PC-9 (cell line): ENCODE results near the gene PITPNM3. TPM values are rescaled to one million over a fixed set of nuclear protein-coding genes. Genes with fewer than 3 reads are reported as not detected.

Experiments
- BruUV-seq: library from RNA; stranded (reverse); fragments of 400-500 nt; replicated peaks from 2 replicates; lab custom pipeline; 2021; lab: Mats Ljungman, UMichigan
- CTCF ChIA-PET: fragments of 300-600 bp; sonication (Branson Sonifier 250); formaldehyde crosslinking; loops from one replicate; lab custom pipeline; 2022; ENCODE audit warnings: antibody characterized with exemption; lab: Charles Lee
- POLR2A ChIA-PET: fragments of 300-600 bp; sonication (Branson Sonifier 250); formaldehyde crosslinking; loops from one replicate; lab custom pipeline; 2022; ENCODE audit warnings: antibody characterized with exemption; ENCODE audit not compliant: unreplicated experiment; lab: Charles Lee
- DNase-seq, 2 experiments: peaks; one replicate each; pipeline versions ENCODE4 v3.0.0 to v3.0.0-alpha.2; 2015 to 2022; ENCODE audit warnings: mixed read lengths in 1 of 2
- H2AFZ ChIP-seq: fragments of 200-600 bp; sonication (generic); 2 replicates; pipeline ENCODE4 v1.8.1; 2017; ENCODE audit warnings: antibody characterized with exemption
- H3F3A ChIP-seq: fragments of 200-600 bp; sonication (generic); 2 replicates; pipeline ENCODE4 v1.8.1; 2017; ENCODE audit warnings: antibody characterized with exemption, mild to moderate bottlenecking, low read depth; ENCODE audit not compliant: insufficient read depth
- H3K27ac ChIP-seq: fragments of 200-600 bp; sonication (generic); 2 replicates; pipeline ENCODE4 v1.6.1; 2016; ENCODE audit warnings: mixed run types
- H3K27me3 ChIP-seq: fragments of 200-600 bp; sonication (generic); 2 replicates; pipeline ENCODE4 v1.6.1; 2016; ENCODE audit warnings: low read depth, mixed run types; ENCODE audit not compliant: insufficient read depth
- H3K36me3 ChIP-seq: fragments of 200-600 bp; sonication (generic); 2 replicates; pipeline ENCODE4 v1.6.1; 2016; ENCODE audit warnings: low read depth, mixed run types
- H3K4me1 ChIP-seq: fragments of 200-600 bp; sonication (generic); replicated peaks from 2 replicates; pipeline ENCODE4 v1.6.1; 2016; ENCODE audit warnings: mixed run types; ENCODE audit not compliant: insufficient read depth
- H3K4me2 ChIP-seq: fragments of 200-600 bp; sonication (generic); 2 replicates; pipeline ENCODE4 v1.6.1; 2017; ENCODE audit warnings: mixed run types
- H3K4me3 ChIP-seq: fragments of 200-600 bp; sonication (generic); 2 replicates; pipeline ENCODE4 v1.6.1; 2016; ENCODE audit warnings: mixed run types
- H3K79me2 ChIP-seq: fragments of 200-600 bp; sonication (generic); 2 replicates; pipeline ENCODE4 v1.6.1; 2017; ENCODE audit warnings: low read depth, mixed run types
- H3K9me2 ChIP-seq: fragments of 200-600 bp; sonication (generic); 2 replicates; pipeline ENCODE4 v1.8.1; 2017; ENCODE audit warnings: mild to moderate bottlenecking; ENCODE audit not compliant: insufficient read depth
- H3K9me3 ChIP-seq: fragments of 200-600 bp; sonication (generic); 2 replicates; pipeline ENCODE4 v1.8.1; 2016; ENCODE audit warnings: low read depth; ENCODE audit not compliant: insufficient read depth
- H4K20me1 ChIP-seq: fragments of 200-600 bp; sonication (generic); 2 replicates; pipeline ENCODE4 v1.8.1; 2017; ENCODE audit not compliant: insufficient read depth
- EZH2 ChIP-seq: fragments of 200-600 bp; sonication (generic); IDR thresholded peaks from 2 replicates; pipeline ENCODE4 v1.8.0; 2017; ENCODE audit warnings: antibody characterized with exemption, low read depth
- intact Hi-C: fragments of 100-400 bp; cut with micrococcal nuclease; formaldehyde crosslinking; loops from one replicate; pipeline ENCODE4 v1.10.0; 2022; ENCODE audit not compliant: unreplicated experiment
- total RNA-seq: library from RNA; stranded (reverse); gene quantifications from 2 replicates; pipeline ENCODE4 v1.2.3, GENCODE V29; 2021
- TF ChIP-seq, protein P1 (sequence below): fragments of 200-600 bp; sonication (generic); conservative IDR thresholded peaks from 2 replicates; pipeline ENCODE4 v1.6.1; 2017; ENCODE audit warnings: mixed run types, antibody characterized with exemption, mild to moderate bottlenecking, moderate library complexity

Gene PITPNM3
- total RNA-seq, 1 experiment from 2014 or later: 16.9 TPM

DNA sequence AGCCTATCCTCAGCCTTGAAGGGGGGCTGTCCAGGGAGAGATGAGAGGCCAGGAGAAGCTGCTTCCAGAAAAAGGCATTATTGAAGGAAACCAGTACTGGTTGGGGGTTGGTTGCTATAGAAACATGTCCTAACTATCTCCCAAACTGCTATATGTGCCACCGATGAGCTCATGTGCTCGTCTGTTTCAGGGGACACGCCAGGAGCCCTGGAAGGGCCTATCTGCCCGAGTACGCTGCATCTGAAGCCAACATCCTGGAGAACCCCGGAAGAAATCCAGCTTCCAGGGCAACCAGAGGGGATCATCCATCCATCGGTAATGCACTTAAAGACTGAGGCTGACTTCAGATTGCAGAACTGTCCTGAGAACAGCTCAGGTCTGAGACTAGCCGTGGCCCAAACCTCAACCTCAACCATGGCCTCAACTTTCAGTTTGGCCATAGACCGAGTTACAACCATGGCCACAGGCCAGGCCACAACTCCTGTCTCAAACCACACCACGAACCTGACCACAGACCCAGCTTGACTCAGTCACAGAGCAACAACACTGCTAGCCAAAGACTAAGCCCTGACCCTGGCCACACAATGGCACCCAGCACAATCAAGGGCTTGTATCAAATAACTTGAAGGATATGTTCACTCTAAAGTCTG, 10.2 kb downstream of the PITPNM3 start:
- H3K4me3 ChIP-seq: no peak overlapping the region
- ChIA-PET POLR2A (interaction anchor here (0.6 kb wide), 1 partner anchor 10 kb away, joined by 3 read pairs; no protein-coding TSS in a partner anchor), CTCF (interaction anchor here (1.1 kb wide), 1 partner anchor 71 kb away, joined by 3 read pairs; no protein-coding TSS in a partner anchor)
- H3K27ac ChIP-seq: no peak overlapping the region
- peaks cover 8% of the 10 kb centered on the region for H3K4me1 ChIP-seq
- DNase-seq: no peak
- H3K36me3 ChIP-seq: no peaks in the 10 kb centered on the region
- no peaks in the 10 kb centered on the region for H4K20me1 ChIP-seq
- TF ChIP-seq EZH2: no peak
- TF ChIP-seq, protein P1, sequence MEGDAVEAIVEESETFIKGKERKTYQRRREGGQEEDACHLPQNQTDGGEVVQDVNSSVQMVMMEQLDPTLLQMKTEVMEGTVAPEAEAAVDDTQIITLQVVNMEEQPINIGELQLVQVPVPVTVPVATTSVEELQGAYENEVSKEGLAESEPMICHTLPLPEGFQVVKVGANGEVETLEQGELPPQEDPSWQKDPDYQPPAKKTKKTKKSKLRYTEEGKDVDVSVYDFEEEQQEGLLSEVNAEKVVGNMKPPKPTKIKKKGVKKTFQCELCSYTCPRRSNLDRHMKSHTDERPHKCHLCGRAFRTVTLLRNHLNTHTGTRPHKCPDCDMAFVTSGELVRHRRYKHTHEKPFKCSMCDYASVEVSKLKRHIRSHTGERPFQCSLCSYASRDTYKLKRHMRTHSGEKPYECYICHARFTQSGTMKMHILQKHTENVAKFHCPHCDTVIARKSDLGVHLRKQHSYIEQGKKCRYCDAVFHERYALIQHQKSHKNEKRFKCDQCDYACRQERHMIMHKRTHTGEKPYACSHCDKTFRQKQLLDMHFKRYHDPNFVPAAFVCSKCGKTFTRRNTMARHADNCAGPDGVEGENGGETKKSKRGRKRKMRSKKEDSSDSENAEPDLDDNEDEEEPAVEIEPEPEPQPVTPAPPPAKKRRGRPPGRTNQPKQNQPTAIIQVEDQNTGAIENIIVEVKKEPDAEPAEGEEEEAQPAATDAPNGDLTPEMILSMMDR: no peak
- peaks cover 8% of the 10 kb centered on the region; the same call in 1 of the 2 replicates for H3F3A ChIP-seq
- H3K9me3 ChIP-seq: no peaks in the 10 kb centered on the region
- no peaks in the 10 kb centered on the region for H3K79me2 ChIP-seq
- BruUV-seq: no TSS peak
- intact Hi-C loops: no loop called here
- no peak overlapping the region for H2AFZ ChIP-seq
- no peaks in the 10 kb centered on the region for H3K27me3 ChIP-seq
- no peaks in the 10 kb centered on the region for H3K9me2 ChIP-seq
- H3K4me2 ChIP-seq: no peak overlapping the region

DNA sequence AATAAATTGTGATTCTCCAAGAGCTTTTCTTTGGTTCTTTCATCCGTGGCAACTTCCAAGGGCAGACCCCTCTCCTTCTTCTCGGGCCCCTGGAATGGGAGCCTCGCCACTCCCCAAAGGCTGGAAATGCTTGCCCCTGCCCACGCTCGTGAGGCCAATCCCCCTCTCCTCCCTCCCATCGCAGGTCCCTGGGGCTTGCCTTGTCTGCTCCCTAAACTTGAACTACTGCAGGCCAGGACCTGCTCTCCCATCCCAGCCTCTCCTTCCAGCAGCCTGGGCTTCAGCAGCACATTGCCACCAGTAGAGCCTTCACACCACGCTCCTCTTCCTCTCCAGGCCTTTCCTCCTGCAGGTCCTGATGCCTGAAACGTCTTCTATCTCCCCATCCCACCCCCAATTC, 11.1 kb downstream of the PITPNM3 start:
- no peaks in the 10 kb centered on the region for H3F3A ChIP-seq
- H3K27me3 ChIP-seq: no peaks in the 10 kb centered on the region
- H3K79me2 ChIP-seq: no peaks in the 10 kb centered on the region
- no peaks in the 10 kb centered on the region for H3K9me3 ChIP-seq
- no peaks in the 10 kb centered on the region for H3K4me1 ChIP-seq
- POLR2A ChIA-PET: no interaction called here
- H2AFZ ChIP-seq: no peak overlapping the region
- H3K27ac ChIP-seq: no peak overlapping the region
- H3K4me3 ChIP-seq: no peak overlapping the region
- no TSS peak for BruUV-seq
- DNase-seq: no peak
- intact Hi-C loops: no loop called here
- no peaks in the 10 kb centered on the region for H3K9me2 ChIP-seq
- TF ChIP-seq, protein P1: no peak
- TF ChIP-seq EZH2: no peak
- no peak overlapping the region for H3K4me2 ChIP-seq
- CTCF ChIA-PET: interaction anchor here (1.1 kb wide), 1 partner anchor 70 kb away, joined by 3 read pairs; no protein-coding TSS in a partner anchor
- H4K20me1 ChIP-seq: no peaks in the 10 kb centered on the region
- no peaks in the 10 kb centered on the region for H3K36me3 ChIP-seq

DNA sequence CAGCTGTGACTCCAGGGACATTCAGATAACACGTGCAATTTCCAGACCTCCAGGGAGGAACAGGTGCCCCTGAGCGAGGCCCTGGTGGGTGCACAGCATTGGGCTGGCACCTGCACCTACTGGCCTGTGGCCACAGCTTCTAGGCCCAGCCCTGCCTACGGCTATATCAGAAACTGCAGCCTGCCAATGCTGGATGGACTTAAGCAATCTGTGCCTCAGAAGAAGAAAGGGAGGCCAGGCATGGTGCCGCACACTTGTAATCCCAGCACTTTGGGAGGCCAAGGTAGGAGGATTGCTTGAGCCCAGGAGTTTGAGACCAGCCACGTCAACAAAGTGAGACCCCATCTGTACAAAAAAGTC, 12.4 kb downstream of the PITPNM3 start:
- Histone ChIP-seq H3K4me2 (no peak overlapping the region), H3K4me1 (no peaks in the 10 kb centered on the region), H4K20me1 (no peaks in the 10 kb centered on the region), H3K36me3 (no peaks in the 10 kb centered on the region), H3K79me2 (no peaks in the 10 kb centered on the region), H3K9me2 (no peaks in the 10 kb centered on the region), H3K4me3 (no peak overlapping the region), H3K27ac (no peak overlapping the region), H3K27me3 (no peaks in the 10 kb centered on the region), H3K9me3 (no peaks in the 10 kb centered on the region), H2AFZ (no peak overlapping the region), H3F3A (no peaks in the 10 kb centered on the region)
- ChIA-PET POLR2A (interaction anchor here (0.6 kb wide), 1 partner anchor 1273 kb away, joined by 5 read pairs; no protein-coding TSS in a partner anchor), CTCF (no interaction called here)
- TF ChIP-seq, protein P1: no peak
- no peak for TF ChIP-seq EZH2
- no peak for DNase-seq
- intact Hi-C loops: no loop called here
- BruUV-seq: no TSS peak
